ENCODE data around the gene AKT3. TPM values are rescaled to one million over a fixed set of nuclear protein-coding genes. Genes with fewer than 3 reads are reported as not detected.

Gene AKT3
- polyA plus RNA-seq, 1 donor = 17.5 TPM

DNA sequence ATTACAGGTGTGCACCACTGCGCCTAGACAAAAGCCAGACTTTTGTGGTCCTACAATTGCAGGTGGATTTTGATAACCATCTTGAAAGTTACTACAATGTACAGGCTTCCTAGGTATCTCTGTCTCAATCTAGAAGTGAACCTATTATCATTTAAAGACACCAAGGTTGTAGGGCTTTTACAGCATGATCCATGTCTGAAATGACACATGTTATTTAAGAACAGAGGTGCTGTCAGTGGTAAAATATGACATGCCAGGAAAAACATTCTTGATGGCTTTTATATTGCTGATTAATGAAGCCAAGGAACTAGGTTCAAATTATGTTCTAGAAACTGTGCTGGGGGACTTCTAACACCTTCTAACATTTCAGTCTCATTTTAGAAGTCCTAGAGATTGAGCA, 341.1 kb downstream of the AKT3 start:
- DNase-seq (ENCODE audit: low read depth) = no peak

DNA sequence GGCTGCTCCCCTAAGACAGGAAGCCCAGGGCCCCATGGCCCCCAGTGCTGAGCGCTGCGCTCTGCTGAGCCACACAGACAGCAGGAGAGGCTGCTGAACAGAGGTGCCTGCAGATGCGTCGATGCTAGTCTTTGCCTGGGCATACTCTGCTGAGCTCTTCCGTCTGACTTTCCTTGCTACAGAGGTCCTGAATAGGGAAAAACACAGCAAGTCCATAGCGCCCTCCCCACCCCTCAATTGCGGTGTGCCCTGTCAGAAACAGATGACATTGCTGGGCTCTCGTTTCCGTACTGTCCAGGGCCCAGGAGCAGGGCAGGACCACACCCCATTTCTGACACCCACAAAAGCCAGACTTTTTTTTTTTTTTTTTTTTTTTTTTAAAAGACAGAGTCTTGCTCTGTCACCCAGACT, 341.7 kb downstream of the AKT3 start:
- no peak for DNase-seq (ENCODE audit: low read depth)

DNA sequence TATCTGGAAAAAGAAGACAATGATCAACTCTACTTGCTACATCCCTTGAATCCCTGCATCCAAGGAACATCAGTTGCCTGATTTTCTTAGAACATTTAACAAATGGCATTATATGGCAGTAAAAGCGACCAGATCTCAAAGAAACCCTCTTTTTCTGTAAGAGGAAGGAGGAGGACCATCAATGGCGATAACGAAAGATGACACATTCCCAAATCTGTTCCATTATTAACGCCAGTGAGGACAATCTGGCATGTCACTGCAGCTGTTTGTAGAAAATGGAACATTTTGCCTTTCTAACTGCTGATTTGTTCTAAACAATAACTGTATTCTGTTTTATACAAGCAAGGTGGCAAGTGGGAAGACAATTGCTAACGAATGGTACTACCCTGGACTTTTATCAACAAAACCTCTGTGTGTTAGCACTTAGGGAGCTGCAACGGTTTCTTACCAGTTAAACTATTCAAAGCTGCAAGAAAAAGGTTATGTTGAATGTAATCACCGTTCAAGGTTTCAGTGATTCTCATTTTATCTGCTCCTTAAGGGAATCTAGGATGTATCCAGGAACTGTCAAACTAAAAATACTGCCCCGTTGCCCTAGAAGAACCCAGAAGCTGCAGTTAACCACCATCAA, 342.3 kb downstream of the AKT3 start:
- no peak for DNase-seq (ENCODE audit: low read depth)

DNA sequence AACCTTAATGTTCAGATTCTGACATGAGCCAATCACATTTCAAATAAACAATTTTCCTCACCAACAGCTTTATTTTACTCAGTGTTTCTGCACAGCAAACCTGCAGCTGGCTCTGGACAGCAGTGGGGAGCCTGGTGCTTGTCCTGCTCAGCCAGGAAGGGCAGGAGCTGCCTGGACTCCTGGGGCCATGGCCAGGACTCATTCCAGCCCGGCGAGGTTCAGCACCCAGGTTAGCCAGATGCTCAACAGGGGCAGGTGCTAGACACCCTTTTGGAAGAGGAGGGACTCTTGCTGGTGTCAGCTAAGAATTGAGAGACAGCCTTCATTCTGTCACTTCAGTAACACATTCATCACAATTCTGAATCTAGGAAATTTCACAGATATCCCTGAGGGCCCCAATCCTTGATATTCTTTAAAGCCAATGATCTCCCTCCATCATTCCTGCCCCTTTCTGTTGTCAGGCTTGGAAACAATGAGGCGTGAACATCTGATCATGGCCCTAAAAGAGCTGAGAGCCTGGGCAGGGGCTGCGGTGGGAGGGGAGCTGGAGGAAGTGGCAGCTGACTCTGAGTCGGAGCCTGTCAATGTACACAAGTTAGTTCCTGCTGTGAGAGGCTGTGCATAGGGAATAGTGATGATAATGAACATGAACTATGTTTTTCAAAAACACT, 342.9 kb downstream of the AKT3 start:
- no peak for DNase-seq (ENCODE audit: low read depth)

DNA sequence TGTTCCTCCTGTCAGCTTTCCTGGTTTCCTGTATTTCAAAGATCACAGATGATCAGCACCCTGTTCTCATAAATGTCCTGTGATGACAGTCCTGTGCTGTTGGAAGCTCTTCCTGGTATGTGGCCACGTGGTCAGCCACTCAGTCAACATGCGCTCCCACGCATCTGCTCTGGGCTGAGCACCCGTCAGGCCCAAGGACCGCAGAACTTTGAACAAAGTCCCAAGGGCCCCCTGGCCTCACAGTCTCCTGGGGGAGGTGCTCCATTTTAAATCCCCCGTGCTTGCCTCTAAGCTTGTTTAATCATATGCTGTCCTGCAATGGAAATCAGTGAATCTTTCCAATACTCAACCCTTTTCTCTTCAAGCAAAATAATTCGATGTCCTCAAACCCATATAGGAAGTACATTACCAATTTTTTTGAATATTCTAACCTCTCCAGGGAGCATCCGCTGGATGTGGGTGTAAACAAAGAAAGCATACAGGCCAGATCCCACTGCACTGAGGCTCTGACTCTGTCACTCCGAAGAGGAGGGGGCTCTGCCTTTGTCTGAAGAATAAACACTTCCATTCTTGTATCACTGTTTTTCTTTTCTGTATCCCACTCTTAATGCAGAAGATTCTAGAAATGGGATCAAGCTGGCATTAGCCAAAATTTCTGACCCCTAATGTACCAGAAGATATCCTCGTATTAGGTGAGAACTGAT, 343.9 kb downstream of the AKT3 start:
- DNase-seq (ENCODE audit: low read depth) = no peak

DNA sequence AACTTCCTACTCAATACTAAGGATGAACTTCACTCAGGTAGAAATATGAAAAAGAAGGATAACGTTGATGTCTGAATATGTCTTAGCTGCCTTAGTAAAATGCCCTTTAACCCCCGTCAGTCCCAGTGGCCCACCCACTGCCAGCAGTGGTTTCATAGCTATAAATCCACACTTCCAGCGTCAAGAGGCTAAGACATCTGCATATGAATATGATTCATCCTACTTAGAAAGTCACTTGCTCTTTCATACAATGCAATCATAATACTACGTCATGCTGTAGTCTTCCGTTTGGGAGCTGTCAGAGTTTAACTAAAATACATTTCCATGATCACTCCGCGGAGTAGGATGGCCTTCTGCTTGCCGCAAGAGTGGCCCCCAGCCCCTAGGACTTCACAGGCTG, 346.9 kb downstream of the AKT3 start:
- no peak for DNase-seq (ENCODE audit: low read depth)

DNA sequence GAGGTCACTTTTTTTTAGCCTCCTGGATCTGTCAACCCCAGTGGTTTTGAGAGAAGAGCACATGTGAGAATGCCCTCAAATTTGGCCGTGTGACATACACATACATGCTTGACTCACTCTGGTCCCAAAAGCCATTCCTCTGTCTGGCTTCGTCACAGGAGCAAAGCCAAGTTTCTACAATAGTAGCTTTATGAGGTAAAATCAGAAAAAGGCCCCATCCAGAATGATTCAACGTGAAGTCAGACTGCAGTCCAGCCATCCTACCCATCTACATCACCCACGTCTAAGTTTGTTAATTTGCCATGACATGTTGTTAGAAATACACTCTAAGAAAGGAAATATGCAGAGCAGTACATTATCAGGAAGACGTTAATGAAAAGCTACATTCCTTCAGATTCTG, 349.0 kb downstream of the AKT3 start:
- DNase-seq (ENCODE audit: low read depth) = no peak

DNA sequence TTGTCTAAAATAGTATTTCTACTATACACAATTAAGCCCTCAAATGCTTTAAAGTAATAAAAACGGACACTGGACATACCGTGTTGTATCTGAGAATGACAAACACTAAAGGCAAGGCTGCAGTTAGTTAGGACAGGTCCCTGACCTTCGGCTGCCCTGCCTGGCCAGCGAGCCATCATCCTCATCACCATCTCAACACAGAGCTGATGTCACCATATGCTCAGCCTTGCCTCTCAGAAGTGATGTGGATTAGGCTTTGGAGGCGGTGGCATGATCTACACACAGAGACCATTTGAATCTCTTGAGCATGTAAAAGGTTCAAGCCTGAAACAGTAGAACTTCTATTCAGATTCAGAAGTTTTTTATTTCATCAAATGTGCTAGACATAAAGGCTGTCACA, 349.5 kb downstream of the AKT3 start:
- DNase-seq (ENCODE audit: low read depth) = no peak

DNA sequence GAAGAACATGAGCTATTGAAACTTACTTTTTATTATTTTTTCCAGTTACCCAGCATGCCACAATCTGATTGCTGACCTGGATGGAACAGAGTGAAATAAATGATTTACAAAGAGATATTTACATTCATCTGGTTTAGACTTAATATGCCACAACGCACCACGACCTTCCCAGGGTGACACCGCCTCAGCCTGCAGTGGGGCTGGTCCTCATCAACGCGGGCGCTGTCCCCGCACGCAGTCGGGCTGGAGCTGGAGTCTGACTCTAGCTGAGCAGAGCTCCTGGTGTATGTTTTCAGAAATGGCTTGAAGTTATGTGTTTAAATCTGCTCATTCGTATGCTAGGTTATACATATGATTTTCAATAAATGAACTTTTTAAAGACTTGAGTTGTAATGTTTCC, 350.3 kb downstream of the AKT3 start:
- no peak for DNase-seq (ENCODE audit: low read depth)

DNA sequence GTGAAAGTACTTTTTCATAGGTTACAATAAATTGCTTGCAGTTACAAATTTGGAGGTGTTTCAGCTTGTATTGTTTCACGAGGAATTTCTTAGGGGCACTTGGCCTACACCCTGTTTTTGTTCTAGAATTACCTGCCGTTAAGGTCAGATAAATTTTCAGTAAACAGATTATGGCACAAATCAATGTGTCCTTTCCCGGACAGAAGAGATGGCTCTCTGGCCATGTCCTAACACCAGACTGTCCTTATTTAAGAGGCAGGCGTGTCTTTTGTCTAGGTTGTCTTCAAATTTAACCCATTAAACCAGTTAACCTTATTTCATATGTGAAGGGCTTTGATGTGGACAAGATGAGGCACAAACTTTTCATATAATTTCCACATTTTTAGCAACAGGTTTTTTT, 350.8 kb downstream of the AKT3 start:
- no peak for DNase-seq (ENCODE audit: low read depth)

DNA sequence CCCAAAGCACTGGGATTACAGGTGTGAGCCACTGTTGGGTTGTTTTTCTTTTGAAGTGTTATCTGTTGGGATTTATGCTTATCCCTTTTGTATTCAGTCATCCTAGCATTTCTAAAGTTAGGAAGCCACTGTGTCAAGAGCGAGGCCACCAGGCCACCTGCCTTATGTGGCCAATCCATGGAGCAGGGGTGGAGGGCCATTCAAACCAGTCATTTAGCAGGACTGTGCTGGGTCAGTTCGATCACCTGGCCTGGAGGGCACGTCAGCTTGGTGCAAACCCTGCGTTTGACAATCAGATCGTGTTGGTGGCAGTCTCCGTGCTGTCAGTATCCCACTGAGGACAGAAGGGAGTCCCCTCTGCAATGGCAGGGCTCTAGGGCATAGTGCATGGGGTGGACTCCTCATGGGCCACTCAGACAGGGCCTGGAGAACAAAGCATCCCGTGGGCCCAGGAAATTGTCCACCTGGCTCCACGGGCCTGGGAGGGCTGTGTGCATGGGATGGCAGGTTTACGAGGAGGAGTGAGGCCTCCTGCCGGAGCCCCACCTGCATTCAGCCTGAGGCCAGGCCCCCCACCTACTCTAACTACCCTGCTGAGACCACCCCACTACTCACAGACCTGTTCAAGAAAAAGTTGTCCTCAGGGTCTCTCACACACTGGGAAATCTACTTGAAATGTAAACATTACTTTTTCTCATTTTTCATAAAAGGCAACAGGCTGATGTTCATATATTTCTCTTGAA, 351.9 kb downstream of the AKT3 start:
- DNase-seq (ENCODE audit: low read depth) = no peak

DNA sequence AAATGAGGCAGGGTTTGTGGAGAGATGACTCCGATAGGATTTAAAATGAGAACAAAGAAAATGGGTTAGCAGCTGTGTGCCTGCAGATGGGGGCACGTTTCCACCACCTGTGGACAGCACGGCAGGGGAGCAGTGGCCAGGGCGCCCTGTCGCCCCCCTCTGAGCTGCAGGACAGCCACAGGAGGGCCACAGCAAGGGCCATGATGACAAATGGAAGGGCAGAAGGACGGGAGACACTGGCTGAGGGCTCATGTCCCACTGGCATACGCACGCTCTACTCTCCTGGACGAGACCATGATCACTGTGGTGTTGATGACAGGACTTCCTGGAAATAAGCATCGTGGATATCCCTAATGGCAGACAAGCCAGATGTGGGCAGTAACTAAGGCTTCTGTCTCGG, 353.2 kb downstream of the AKT3 start:
- DNase-seq (ENCODE audit: low read depth) = no peak

DNA sequence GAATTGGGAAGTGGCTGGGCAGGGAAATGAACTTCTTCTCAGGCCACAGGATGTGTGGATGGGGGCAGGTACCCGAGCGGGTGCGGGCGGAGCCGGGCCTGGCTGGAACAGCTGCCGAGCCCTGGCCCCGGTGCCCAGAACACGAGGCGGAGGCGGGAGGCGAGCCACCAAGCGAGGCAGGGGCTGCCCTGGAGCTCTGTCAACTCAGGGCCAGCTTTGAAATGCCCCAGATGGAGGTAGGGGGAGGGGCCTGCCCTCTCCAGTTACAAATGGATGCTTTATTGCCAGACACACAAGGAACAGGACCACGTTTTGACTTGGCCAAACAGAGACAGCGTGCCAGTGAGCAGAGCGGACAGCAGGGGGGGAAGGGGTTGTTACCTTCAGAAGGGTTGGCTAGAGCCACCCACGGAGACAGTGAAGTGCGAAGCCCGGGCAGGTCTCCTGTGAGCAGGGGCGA, 353.8 kb downstream of the AKT3 start:
- no peak for DNase-seq (ENCODE audit: low read depth)

DNA sequence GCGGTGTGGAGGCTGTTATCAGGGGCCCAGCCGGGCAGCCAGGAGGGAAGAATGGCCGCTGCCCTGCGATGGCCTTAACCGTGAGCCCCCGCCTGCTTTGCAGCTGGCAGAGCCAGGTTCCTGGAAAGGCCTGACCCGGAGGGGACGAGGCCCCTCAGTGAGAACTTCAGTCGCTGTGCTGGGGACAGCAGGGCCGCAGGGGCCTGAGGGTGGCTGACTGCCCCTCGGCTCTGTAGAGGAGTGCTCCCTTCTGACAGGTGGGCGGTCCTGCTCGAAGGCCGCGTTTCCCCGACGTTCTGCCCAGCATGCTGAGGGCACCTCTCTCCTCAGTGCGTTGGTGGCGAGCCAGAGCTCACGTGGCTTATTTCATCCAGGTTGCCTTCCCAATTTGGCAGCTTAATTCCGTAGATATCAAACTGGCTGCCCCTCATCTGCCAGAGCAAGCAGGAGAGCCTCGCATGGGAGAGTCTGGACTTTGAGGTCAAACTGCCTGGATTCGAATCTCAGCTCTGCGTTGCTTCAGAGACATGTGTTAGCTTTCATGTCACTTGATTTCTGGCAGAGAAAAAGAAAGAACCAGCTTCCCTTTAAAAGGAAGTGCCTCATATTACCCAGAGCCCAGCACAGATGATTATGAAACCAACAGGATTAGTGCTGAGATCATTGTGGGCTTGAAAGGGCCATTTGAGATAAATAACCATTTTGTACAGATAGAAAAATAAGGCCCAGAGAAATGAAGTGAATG, 354.4 kb downstream of the AKT3 start:
- DNase-seq (ENCODE audit: low read depth) = no peak

DNA sequence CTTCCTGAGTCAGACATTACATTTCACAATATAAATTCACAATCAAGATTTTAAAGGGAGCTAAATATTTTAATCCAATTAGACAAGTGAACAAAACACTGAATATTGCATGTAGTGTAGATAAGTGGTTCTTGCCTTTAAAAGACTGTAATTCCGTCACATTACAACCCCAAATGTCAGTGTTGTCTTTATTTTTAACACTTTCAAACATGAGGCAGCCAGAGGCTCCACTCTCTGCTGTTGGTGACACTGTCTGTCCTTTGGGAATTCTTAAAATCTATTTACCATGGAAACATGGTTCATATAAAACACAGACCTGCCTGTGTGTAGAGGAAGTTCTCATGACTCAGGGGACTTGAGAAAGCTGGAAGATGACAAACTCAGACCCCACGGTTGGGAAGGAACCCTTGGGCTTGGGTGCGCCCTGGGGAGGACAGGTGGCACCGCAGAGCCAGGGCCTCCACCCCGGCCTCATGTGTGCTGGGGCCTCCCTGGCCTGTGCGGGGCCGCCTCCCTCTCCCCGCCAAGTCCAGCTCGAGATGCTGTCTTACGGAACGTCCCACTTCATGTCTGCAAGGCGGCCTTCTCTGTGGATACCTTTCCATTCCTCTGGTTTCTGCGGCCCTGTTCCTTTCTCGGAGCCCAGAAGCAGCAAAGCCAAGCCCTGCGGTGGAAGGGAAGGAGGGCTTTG, 355.2 kb downstream of the AKT3 start:
- no peak for DNase-seq (ENCODE audit: low read depth)

DNA sequence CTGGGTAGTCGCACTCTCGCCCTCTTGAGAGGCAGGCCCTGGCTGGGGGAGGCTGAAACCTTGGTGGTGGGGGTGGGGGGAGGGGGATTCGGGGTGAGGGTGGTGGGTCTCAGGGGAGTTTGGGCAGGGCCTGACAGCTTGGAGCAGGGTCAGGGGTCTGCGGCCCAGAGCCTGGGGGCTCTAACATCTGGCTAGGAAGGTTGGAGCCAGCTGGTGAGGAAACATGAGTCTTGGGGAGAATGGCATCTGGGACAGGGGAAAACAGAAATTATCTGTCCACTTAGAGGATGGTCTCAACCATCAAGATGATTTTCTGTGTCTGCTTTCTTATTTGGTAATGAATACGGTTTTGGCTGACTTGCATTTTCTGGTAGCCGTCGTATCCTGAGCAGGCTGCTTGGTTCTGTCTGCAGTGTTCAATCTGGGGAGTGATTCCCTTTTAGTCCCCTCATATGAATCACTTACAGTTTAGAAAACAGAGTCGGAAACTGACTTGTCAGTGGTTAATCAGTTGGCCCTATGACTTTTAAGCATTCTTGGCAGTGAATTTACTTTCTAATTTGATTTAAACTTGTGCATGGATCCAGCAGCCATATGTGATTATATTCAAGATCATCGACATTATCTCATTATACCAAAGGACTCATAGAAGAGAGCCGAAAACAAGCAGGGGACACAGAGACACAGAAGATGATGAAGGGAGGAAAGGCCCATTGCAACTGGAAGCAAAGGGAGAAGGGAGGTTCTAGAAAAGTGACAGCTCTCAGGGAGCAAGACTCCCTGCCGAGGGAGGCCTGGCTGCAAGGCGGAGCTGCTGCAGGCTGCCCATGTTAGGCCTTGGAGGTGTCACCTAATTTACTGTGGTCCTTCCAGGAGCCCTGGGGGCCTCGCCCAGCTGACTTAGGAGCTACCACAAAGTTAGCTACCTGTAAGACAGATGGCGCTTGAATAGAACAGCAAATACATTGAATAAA, 356.6 kb downstream of the AKT3 start:
- no peak for DNase-seq (ENCODE audit: low read depth)

DNA sequence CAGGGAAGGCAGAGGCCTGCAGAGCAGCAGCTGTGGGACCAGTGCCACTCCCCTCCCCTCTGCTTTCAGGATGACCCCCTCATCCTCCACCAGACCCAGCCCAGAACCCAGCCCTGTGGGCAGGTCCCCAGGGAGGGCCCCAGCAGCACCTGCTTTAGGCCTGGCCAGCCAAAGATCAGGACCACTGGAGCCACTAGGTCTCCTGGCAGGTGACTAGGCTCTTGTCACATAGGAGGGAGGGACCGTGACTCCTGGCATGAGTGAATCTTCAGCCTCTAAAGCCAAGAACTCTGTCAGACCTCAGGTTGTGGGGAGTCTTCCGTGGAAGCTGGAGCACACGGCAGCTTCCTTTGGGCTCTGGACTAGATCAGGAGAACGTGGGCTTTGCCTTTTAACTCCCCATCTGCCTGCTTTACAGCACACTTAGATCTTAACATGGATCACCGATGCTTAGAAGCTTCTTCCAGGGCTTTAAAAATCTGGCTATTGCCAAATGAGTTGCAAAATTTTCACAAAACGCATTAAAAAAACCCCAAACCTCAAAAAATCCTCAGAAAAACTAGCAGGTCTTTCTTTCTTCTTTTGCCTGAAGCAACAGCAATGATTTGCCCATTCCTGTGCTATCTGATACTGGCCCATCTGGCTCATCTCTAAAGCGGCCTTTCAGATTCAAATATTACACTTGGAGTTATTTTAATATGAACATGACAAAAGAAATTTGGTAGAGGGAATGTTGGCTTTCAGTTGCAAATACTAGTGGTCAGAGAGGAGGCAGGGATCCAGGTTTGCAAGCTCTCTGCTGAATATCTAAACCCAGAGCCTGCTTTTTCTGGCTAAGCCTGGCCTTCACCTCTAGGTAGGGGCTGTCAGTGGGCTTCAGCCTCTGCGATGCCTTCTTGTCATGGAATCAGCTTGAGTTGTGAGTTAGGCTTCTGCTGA, 359.0 kb downstream of the AKT3 start:
- no peak for DNase-seq (ENCODE audit: low read depth)

DNA sequence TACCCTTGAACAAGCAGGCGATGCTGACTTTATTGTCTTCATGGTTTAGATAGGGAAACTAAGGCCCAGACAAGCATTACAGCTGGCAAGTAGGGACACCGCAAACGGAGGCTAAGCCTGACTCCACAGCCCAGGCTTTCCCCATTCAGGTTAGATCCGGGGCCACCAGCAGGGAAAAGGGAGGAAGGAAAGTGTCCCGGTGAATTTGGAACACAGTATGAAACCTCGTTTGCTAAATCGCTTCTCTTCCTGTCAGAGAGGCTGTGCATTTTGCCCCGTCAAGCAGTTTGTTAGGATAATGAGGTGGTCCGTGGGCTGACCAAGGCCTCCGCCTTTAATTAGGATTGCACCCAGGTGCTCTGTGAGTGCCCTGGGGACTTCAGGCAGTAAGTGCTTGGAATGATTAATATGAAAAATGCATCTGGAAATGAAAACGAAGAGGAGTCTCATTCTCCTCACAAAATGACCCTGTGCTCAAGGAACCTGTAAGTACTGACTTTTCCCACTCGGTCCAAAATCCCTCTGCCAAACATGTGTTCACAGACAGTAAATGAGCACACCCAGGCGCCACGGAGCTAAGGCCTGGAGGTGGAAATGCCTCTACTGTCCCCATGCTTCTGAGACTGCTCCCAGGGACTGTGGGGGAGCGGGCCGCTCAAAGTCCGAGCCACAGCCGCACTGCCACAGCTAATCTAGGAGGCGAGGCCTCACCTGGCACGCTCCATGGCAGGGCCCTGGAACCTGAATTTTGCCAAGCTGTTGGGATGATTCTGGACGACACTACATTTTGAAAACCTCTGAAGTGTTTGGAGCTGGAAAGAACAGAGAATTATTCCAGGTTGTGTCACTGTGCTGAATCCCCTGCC, 360.1 kb downstream of the AKT3 start:
- DNase-seq (ENCODE audit: low read depth) = no peak
